GM12878 (cell line): ENCODE data around the gene CSNK1G3. TPM values are rescaled to one million over a fixed set of nuclear protein-coding genes. Genes with fewer than 3 reads are reported as not detected.

Experiments
- BACH1 ChIP-seq: fragments of 450-650 bp; IDR thresholded peaks from 2 replicates; pipeline ENCODE4 v1.6.1; 2017; ENCODE audit warnings: mild to moderate bottlenecking, borderline replicate concordance
- BHLHE40 ChIP-seq, 2 experiments: fragments of 450-650 bp in 1 of 2; IDR thresholded peaks; 2 replicates each; pipeline ENCODE4 v1.6.1; 2011 to 2017; ENCODE audit warnings: low read depth in 2 of 2, borderline replicate concordance in 1 of 2, improper control_type of control experiment in 1 of 2, low read length in 1 of 2, mild to moderate bottlenecking in 1 of 2
- CBX5 ChIP-seq: sonication (generic); IDR thresholded peaks from 2 replicates; pipeline ENCODE4 v1.6.1; 2016; ENCODE audit warnings: low read depth, moderate library complexity, mild to moderate bottlenecking, inconsistent platforms
- CEBPB ChIP-seq, 2 experiments: fragments of 150-350 bp in 1 of 2; IDR thresholded peaks; 2 replicates each; pipeline ENCODE4 v1.6.1; 2012 to 2014; ENCODE audit warnings: low read depth in 2 of 2, low read length in 2 of 2, borderline replicate concordance in 1 of 2, inconsistent platforms in 1 of 2
- GATAD2B ChIP-seq: fragments of 450-650 bp; conservative IDR thresholded peaks from 2 replicates; pipeline ENCODE4 v1.6.1; 2017; ENCODE audit warnings: low read depth, mild to moderate bottlenecking, moderate library complexity
- IRF4 ChIP-seq: IDR thresholded peaks from 2 replicates; pipeline ENCODE4 v1.6.1; 2011; ENCODE audit warnings: low read depth, low read length
- KDM1A ChIP-seq: fragments of 200-600 bp; sonication (generic); IDR thresholded peaks from 2 replicates; pipeline ENCODE4 v1.6.1; 2016; ENCODE audit warnings: borderline replicate concordance
- KLF5 ChIP-seq: fragments of 450-650 bp; IDR thresholded peaks from 2 replicates; pipeline ENCODE4 v1.6.1; 2014; ENCODE audit warnings: mild to moderate bottlenecking; ENCODE audit not compliant: partially characterized antibody
- LARP7 ChIP-seq: fragments of 450-650 bp; IDR thresholded peaks from 2 replicates; pipeline ENCODE4 v1.6.1; 2017; ENCODE audit warnings: mild to moderate bottlenecking
- MTA2 ChIP-seq: fragments of 450-650 bp; IDR thresholded peaks from 2 replicates; pipeline ENCODE4 v1.6.1; 2016; ENCODE audit warnings: low read depth, mild to moderate bottlenecking, moderate library complexity
- NR2C2 ChIP-seq: IDR thresholded peaks from 2 replicates; pipeline ENCODE4 v1.6.1; 2011; ENCODE audit warnings: borderline replicate concordance, low read depth; ENCODE audit not compliant: control insufficient read depth, insufficient read length
- NR2F1 ChIP-seq: fragments of 450-650 bp; conservative IDR thresholded peaks from 2 replicates; pipeline ENCODE4 v1.6.1; 2017; ENCODE audit warnings: mild to moderate bottlenecking
- POLR2A ChIP-seq: IDR thresholded peaks from 2 replicates; pipeline ENCODE4 v1.6.1; 2011; ENCODE audit warnings: low read depth, mild to moderate bottlenecking, low read length
- POU2F2 ChIP-seq: IDR thresholded peaks from 3 replicates; pipeline ENCODE4 v1.6.1; 2011; ENCODE audit warnings: low read depth, mild to moderate bottlenecking, low read length, borderline replicate concordance
- RCOR1 ChIP-seq: conservative IDR thresholded peaks from 2 replicates; pipeline ENCODE4 v1.6.1; 2012; ENCODE audit warnings: low read depth, low read length, improper control_type of control experiment
- RFX5 ChIP-seq: IDR thresholded peaks from 2 replicates; pipeline ENCODE4 v1.6.1; 2011; ENCODE audit warnings: low read depth, low read length, improper control_type of control experiment
- SMAD5 ChIP-seq: IDR thresholded peaks from 2 replicates; pipeline ENCODE4 v1.6.1; 2016; ENCODE audit warnings: antibody characterized with exemption, low read depth
- SP1 ChIP-seq: IDR thresholded peaks from one replicate; pipeline ENCODE4 v1.6.1; 2011; ENCODE audit warnings: low read depth, low read length
- SREBF1 ChIP-seq: IDR thresholded peaks from 2 replicates; pipeline ENCODE4 v1.6.1; 2012; ENCODE audit warnings: mild to moderate bottlenecking, low read length
- STAT1 ChIP-seq: fragments of 450-650 bp; conservative IDR thresholded peaks from 2 replicates; pipeline ENCODE4 v1.6.1; 2014; ENCODE audit warnings: antibody characterized with exemption, mild to moderate bottlenecking
- TBL1XR1 ChIP-seq: IDR thresholded peaks from 2 replicates; pipeline ENCODE4 v1.6.1; 2012; ENCODE audit warnings: low read depth, low read length, improper control_type of control experiment
- ZNF274 ChIP-seq: IDR thresholded peaks from one replicate; pipeline ENCODE4 v1.8.0; 2011; ENCODE audit not compliant: insufficient read length, insufficient read depth
- ZNF384 ChIP-seq: IDR thresholded peaks from 2 replicates; pipeline ENCODE4 v1.6.1; 2012; ENCODE audit warnings: low read depth, mild to moderate bottlenecking, low read length, improper control_type of control experiment, borderline replicate concordance
- polyA plus RNA-seq, 11 experiments: library from polyadenylated mRNA; depleted of rRNA in 4 of 11; unstranded in 6 of 11; stranded (reverse) in 5 of 11; fragments of >200 nt; fragmentation: Nextera tagmentation in 4 of 11; fragmentation: Illumina TruSeq in 1 of 11; extraction: Ambion mirVana in 4 of 11; extraction: Trizol in 1 of 11; gene quantifications; 1 replicate in 1 of 11; 2 replicates in 10 of 11; pipeline versions ENCODE4 v1.2.1 to v1.2.3, GENCODE V29; 2011 to 2016; ENCODE audit warnings: inconsistent platforms in 2 of 11, missing spikeins in 2 of 11, low read depth in 1 of 11
- total RNA-seq, 4 experiments: library from RNA; depleted of rRNA in 3 of 4; stranded (reverse); fragments of >200 nt in 3 of 4; fragmentation: Illumina TruSeq in 1 of 4; extraction: Trizol in 1 of 4; gene quantifications; 2 replicates each; pipeline versions ENCODE4 v1.2.1 to v1.2.3, GENCODE V29; 2013 to 2021
- TF ChIP-seq, protein P1 (sequence below): fragments of 450-650 bp; IDR thresholded peaks from 2 replicates; pipeline ENCODE4 v1.6.1; 2016; ENCODE audit warnings: mild to moderate bottlenecking
- TF ChIP-seq, protein P2 (sequence below): fragments of 450-650 bp; IDR thresholded peaks from 2 replicates; pipeline ENCODE4 v1.6.1; 2018; ENCODE audit warnings: borderline replicate concordance, mild to moderate bottlenecking; ENCODE audit not compliant: partially characterized antibody
- TF ChIP-seq, protein P3 (sequence below): fragments of 450-650 bp; IDR thresholded peaks from 2 replicates; pipeline ENCODE4 v1.6.1; 2014; ENCODE audit warnings: mild to moderate bottlenecking
- TF ChIP-seq, protein P4 (sequence below): fragments of 450-650 bp; IDR thresholded peaks from 2 replicates; pipeline ENCODE4 v1.6.1; 2017; ENCODE audit warnings: borderline replicate concordance

Gene CSNK1G3
- total and polyA plus RNA-seq, 10 of the 15 experiments (the other 5 are each of a cell fraction or from before 2014, with no cell fraction given), result 7.4 to 24.1 (median 17.9) TPM

DNA sequence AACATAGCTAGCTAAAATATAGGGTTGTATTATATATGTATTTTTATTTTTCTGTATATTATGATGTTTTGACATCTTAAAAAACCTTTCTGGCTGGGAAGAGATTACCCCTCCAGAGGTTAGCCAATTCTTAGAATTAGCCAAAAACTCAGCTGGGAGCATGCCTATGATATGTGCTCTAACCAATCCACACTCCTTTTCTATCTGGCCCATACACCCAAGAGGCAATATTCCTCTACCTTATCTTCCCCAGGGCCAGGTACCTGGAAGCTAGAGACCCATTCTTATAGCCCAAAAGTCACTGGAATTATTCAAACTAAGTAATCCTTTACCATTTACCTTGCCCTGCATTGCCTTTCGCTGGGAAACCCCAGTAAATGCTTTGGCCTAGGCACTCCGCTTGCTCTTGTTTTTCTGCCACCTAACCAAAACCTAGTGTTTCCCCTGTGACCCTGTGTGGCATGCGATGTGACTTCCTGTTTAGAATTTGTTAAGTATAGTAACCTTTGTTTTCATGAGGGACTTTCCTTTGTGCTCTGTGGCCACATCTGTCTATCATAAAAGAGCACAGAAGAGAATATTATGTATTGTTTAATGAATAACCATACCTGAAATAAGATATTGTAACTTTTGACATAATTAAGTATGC lies 37.4 kb downstream of the CSNK1G3 start (continued):
- TF ChIP-seq TBL1XR1 (no peak; the same call in 1 of the 2 replicates), GATAD2B (peak; percentile 42; the same call in 1 of the 2 replicates), LARP7 (no peak), POLR2A (no peak), NR2C2 (no peak), ZNF274 (no peak), SREBF1 (no peak), MTA2 (peak; percentile 82), SMAD5 (no peak), RCOR1 (no peak), POU2F2 (peak; percentile 73; the same call in 1 of the 3 replicates), STAT1 (no peak), CBX5 (peak; percentile 58; the same call in 1 of the 2 replicates), KDM1A (no peak), KLF5 (no peak), IRF4 (no peak), SP1 (no peak), CEBPB (IDR thresholded peaks at IDR 0.05; ENCODE audit: borderline replicate concordance in 1 of 2, low read depth in 2 of 2, low read length in 2 of 2) (no peak), NR2F1 (peak; percentile 92), ZNF384 (no peak), BHLHE40 (IDR thresholded peaks at IDR 0.05; ENCODE audit: borderline replicate concordance in 1 of 2, low read depth in 2 of 2, low read length in 1 of 2) (peak; percentile 62 to 63), RFX5 (no peak), BACH1 (no peak)
- TF ChIP-seq, protein P1, sequence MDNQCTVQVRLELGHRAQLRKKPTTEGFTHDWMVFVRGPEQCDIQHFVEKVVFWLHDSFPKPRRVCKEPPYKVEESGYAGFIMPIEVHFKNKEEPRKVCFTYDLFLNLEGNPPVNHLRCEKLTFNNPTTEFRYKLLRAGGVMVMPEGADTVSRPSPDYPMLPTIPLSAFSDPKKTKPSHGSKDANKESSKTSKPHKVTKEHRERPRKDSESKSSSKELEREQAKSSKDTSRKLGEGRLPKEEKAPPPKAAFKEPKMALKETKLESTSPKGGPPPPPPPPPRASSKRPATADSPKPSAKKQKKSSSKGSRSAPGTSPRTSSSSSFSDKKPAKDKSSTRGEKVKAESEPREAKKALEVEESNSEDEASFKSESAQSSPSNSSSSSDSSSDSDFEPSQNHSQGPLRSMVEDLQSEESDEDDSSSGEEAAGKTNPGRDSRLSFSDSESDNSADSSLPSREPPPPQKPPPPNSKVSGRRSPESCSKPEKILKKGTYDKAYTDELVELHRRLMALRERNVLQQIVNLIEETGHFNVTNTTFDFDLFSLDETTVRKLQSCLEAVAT, result no peak
- TF ChIP-seq, protein P2, sequence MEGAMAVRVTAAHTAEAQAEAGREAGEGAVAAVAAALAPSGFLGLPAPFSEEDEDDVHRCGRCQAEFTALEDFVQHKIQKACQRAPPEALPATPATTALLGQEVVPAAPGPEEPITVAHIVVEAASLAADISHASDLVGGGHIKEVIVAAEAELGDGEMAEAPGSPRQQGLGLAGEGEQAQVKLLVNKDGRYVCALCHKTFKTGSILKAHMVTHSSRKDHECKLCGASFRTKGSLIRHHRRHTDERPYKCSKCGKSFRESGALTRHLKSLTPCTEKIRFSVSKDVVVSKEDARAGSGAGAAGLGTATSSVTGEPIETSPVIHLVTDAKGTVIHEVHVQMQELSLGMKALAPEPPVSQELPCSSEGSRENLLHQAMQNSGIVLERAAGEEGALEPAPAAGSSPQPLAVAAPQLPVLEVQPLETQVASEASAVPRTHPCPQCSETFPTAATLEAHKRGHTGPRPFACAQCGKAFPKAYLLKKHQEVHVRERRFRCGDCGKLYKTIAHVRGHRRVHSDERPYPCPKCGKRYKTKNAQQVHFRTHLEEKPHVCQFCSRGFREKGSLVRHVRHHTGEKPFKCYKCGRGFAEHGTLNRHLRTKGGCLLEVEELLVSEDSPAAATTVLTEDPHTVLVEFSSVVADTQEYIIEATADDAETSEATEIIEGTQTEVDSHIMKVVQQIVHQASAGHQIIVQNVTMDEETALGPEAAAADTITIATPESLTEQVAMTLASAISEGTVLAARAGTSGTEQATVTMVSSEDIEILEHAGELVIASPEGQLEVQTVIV, result no peak
- TF ChIP-seq, protein P3, sequence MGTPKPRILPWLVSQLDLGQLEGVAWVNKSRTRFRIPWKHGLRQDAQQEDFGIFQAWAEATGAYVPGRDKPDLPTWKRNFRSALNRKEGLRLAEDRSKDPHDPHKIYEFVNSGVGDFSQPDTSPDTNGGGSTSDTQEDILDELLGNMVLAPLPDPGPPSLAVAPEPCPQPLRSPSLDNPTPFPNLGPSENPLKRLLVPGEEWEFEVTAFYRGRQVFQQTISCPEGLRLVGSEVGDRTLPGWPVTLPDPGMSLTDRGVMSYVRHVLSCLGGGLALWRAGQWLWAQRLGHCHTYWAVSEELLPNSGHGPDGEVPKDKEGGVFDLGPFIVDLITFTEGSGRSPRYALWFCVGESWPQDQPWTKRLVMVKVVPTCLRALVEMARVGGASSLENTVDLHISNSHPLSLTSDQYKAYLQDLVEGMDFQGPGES, result no peak
- TF ChIP-seq, protein P4, sequence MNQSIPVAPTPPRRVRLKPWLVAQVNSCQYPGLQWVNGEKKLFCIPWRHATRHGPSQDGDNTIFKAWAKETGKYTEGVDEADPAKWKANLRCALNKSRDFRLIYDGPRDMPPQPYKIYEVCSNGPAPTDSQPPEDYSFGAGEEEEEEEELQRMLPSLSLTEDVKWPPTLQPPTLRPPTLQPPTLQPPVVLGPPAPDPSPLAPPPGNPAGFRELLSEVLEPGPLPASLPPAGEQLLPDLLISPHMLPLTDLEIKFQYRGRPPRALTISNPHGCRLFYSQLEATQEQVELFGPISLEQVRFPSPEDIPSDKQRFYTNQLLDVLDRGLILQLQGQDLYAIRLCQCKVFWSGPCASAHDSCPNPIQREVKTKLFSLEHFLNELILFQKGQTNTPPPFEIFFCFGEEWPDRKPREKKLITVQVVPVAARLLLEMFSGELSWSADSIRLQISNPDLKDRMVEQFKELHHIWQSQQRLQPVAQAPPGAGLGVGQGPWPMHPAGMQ, result no peak
